GM13977 (cell line): ENCODE results near the gene PCDH15.

ENCODE experiments used
- DNase-seq: peaks from one replicate; pipeline ENCODE4 v3.0.0; 2012; ENCODE audit warnings: low spot score
- CTCF ChIP-seq: IDR thresholded peaks from 2 replicates; pipeline ENCODE4 v1.5.1; 2012; ENCODE audit warnings: mild to moderate bottlenecking, control low read depth; ENCODE audit not compliant: insufficient read depth; ENCODE audit errors: extremely low read depth, missing control alignments
- in situ Hi-C: fragments of 300-500 bp; cut with MboI; formaldehyde crosslinking; loops from one replicate; pipeline ENCODE4 v1.12.0; 2022; ENCODE audit warnings: low sequenced_read_pairs, low pct_unique_long_range_greater_than_20kb, mixed read lengths, inconsistent platforms; ENCODE audit not compliant: unreplicated experiment

The PCDH15 gene

GRCh38 chr10:53894145-53894544 lies 906.9 kb downstream of the PCDH15 start:
- DNase-seq, result no peak
- TF ChIP-seq CTCF, result no peak
- in situ Hi-C loops, result no loop called here

GRCh38 chr10:53893061-53893460 lies 908.0 kb downstream of the PCDH15 start:
- in situ Hi-C loops, result no loop called here

GRCh38 chr10:53886325-53887300 lies 914.4 kb downstream of the PCDH15 start:
- in situ Hi-C loops, result no loop called here
- TF ChIP-seq CTCF, result no peak
- no peak for DNase-seq

More at GRCh38 chr10:53893061-53893460, 908.0 kb downstream of the PCDH15 start:
- TF ChIP-seq CTCF, result no peak
- no peak for DNase-seq

GRCh38 chr10:53864846-53865245 lies 936.2 kb downstream of the PCDH15 start:
- in situ Hi-C loops, result no loop called here
- TF ChIP-seq CTCF, result no peak
- no peak for DNase-seq

- in situ Hi-C loops, result no loop called here
- DNase-seq, result no peak
- no peak for TF ChIP-seq CTCF
Observed at GRCh38 chr10:53852450-53853175, 948.4 kb downstream of the PCDH15 start.

- no peak for DNase-seq
- in situ Hi-C loops, result no loop called here
- TF ChIP-seq CTCF, result no peak
Observed at GRCh38 chr10:53846809-53847208, 954.2 kb downstream of the PCDH15 start.
